K562 (cell line): ENCODE data around the gene HCRT. TPM values are rescaled to one million over a fixed set of nuclear protein-coding genes. Genes with fewer than 3 reads are reported as not detected.
A peak's percentile ranks its signal among the peaks of the same experiment; 100 is the strongest.

ENCODE experiments used
- ATF3 ChIP-seq, 2 experiments: fragments of 450-650 bp in 1 of 2; sonication (generic) in 1 of 2; formaldehyde crosslinking in 1 of 2; IDR thresholded peaks in 1 of 2; conservative IDR thresholded peaks in 1 of 2; 2 replicates each; pipeline versions ENCODE4 v1.6.1 to v1.8.1; 2016 to 2023; ENCODE audit warnings: mild to moderate bottlenecking in 2 of 2, moderate library complexity in 2 of 2, inconsistent platforms in 1 of 2, missing genetic modification reagents in 1 of 2
- CTBP1 ChIP-seq: fragments of 450-650 bp; IDR thresholded peaks from 2 replicates; pipeline ENCODE4 v1.6.1; 2016; ENCODE audit warnings: borderline replicate concordance
- E2F1 ChIP-seq: sonication (generic); formaldehyde crosslinking; IDR thresholded peaks from 2 replicates; pipeline ENCODE4 v1.8.1; 2023; ENCODE audit warnings: mild to moderate bottlenecking, missing genetic modification reagents, moderate library complexity
- FOXJ3 ChIP-seq: sonication (generic); formaldehyde crosslinking; IDR thresholded peaks from 2 replicates; pipeline ENCODE4 v1.4.0; 2020; ENCODE audit warnings: mild to moderate bottlenecking, missing genetic modification reagents
- FOXK2 ChIP-seq, 2 experiments: fragments of 450-650 bp; IDR thresholded peaks in 1 of 2; conservative IDR thresholded peaks in 1 of 2; 2 replicates each; pipeline ENCODE4 v1.6.1; 2016; ENCODE audit warnings: low read depth in 2 of 2, mild to moderate bottlenecking in 1 of 2
- HNRNPL ChIP-seq: fragments of 200-400 bp; formaldehyde crosslinking; IDR thresholded peaks from 2 replicates; pipeline ENCODE4 v1.6.1; 2017; ENCODE audit warnings: low read depth, mild to moderate bottlenecking, low read length
- MTA2 ChIP-seq: fragments of 450-650 bp; IDR thresholded peaks from 2 replicates; pipeline ENCODE4 v1.6.1; 2016; ENCODE audit warnings: low read depth
- MXD1 ChIP-seq: fragments of 250-450 bp; sonication (Bioruptor Pico); IDR thresholded peaks from 2 replicates; pipeline ENCODE4 v1.8.0; 2021; ENCODE audit warnings: borderline replicate concordance, mild to moderate bottlenecking, moderate library complexity; ENCODE audit not compliant: poor library complexity, severe bottlenecking
- NFIC ChIP-seq: fragments of 450-650 bp; IDR thresholded peaks from 2 replicates; pipeline ENCODE4 v1.6.1; 2017; ENCODE audit warnings: mild to moderate bottlenecking, inconsistent platforms
- POLR2G ChIP-seq: fragments of 200-400 bp; formaldehyde crosslinking; IDR thresholded peaks from 2 replicates; pipeline ENCODE4 v1.6.1; 2017; ENCODE audit warnings: low read depth, mild to moderate bottlenecking, antibody characterized with exemption, low read length, moderate library complexity
- RBM34 ChIP-seq: fragments of 200-400 bp; formaldehyde crosslinking; IDR thresholded peaks from 2 replicates; pipeline ENCODE4 v1.6.1; 2018; ENCODE audit warnings: low read length, borderline replicate concordance; ENCODE audit not compliant: insufficient read depth
- RNF2 ChIP-seq: sonication (generic); IDR thresholded peaks from 2 replicates; pipeline ENCODE4 v1.6.1; 2016
- SMARCA5 ChIP-seq: fragments of 450-650 bp; IDR thresholded peaks from 2 replicates; pipeline ENCODE4 v1.6.1; 2016
- STAG1 ChIP-seq: sonication (generic); formaldehyde crosslinking; IDR thresholded peaks from 2 replicates; pipeline ENCODE4 v1.5.0; 2020; ENCODE audit warnings: missing genetic modification reagents, borderline replicate concordance
- TAF7 ChIP-seq: fragments of 450-650 bp; IDR thresholded peaks from 2 replicates; pipeline ENCODE4 v1.6.1; 2016; ENCODE audit warnings: missing genetic modification characterization, missing compliant biosample characterization
- TEAD4 ChIP-seq, 2 experiments: sonication (generic) in 1 of 2; formaldehyde crosslinking in 1 of 2; IDR thresholded peaks; 2 replicates each; pipeline versions ENCODE4 v1.6.1 to v1.8.0; 2012 to 2022; ENCODE audit warnings: borderline replicate concordance in 1 of 2, inconsistent platforms in 1 of 2, low read length in 1 of 2, mild to moderate bottlenecking in 1 of 2, missing genetic modification reagents in 1 of 2
- THAP7 ChIP-seq: fragments of 250-450 bp; sonication (Bioruptor Pico); IDR thresholded peaks from 2 replicates; pipeline ENCODE4 v1.5.0; 2021
- ZBED1 ChIP-seq: IDR thresholded peaks from 2 replicates; pipeline ENCODE4 v1.6.1; 2014
- ZBTB33 ChIP-seq: sonication (generic); formaldehyde crosslinking; IDR thresholded peaks from 2 replicates; pipeline ENCODE4 v1.8.1; 2023; ENCODE audit warnings: mild to moderate bottlenecking, missing genetic modification reagents
- polyA plus RNA-seq, 8 experiments: library from polyadenylated mRNA; depleted of rRNA in 4 of 8; stranded (reverse) in 5 of 8; unstranded in 3 of 8; fragments of >200 nt; fragmentation: Nextera tagmentation in 2 of 8; fragmentation: Illumina TruSeq in 1 of 8; extraction: Ambion mirVana in 2 of 8; extraction: Trizol in 1 of 8; gene quantifications; 2 replicates each; pipeline versions ENCODE4 v1.2.1 to v1.2.3, GENCODE V29; 2011 to 2014; ENCODE audit warnings: inconsistent platforms in 1 of 8, missing spikeins in 1 of 8
- total RNA-seq, 7 experiments: library from RNA; depleted of rRNA in 6 of 7; stranded (reverse); fragments of >200 nt in 6 of 7; fragmentation: Illumina TruSeq in 2 of 7; extraction: Trizol in 2 of 7; gene quantifications; 2 replicates each; pipeline versions ENCODE4 v1.2.1 to v1.2.3, GENCODE V29; 2011 to 2021; ENCODE audit warnings: low replicate concordance in 1 of 7

Gene HCRT
- total and polyA plus RNA-seq, 9 of the 15 experiments (the other 6 are each of a cell fraction or from before 2014, with no cell fraction given), result not detected

GRCh38 chr17:42180922-42181850, 4.1 kb downstream of the HCRT start, which contains the start of gene KCNH4 (continued):
- TF ChIP-seq MXD1 (CRISPR knock-in tag) (peak; percentile 78), MTA2 (peak; percentile 49), RBM34 (0 out of 2 replicates have a peak, but pooled peaks have one; percentile 51), THAP7 (no peak), E2F1 (CRISPR knock-in tag) (peak; percentile 100), ZBTB33 (CRISPR knock-in tag) (no peak; the same call in 1 of the 2 replicates), TAF7 (no peak), POLR2G (0 out of 2 replicates have a peak, but pooled peaks have one; percentile 50), TEAD4 (IDR thresholded peaks at IDR 0.05; ENCODE audit: low read length) (peak; percentile 32), TEAD4 (CRISPR knock-in tag; IDR thresholded peaks at IDR 0.05; ENCODE audit: borderline replicate concordance) (0 out of 2 replicates have a peak, but pooled peaks have one; percentile 47), SMARCA5 (no peak), FOXJ3 (CRISPR knock-in tag) (no peak), ATF3 (IDR thresholded peaks at IDR 0.05) (no peak), ATF3 (CRISPR knock-in tag; conservative IDR thresholded peaks at IDR 0.05) (peak; percentile 95), NFIC (peak; percentile 46), ZBED1 (no peak), FOXK2 (conservative IDR thresholded peaks at IDR 0.05 in 1 of 2, IDR thresholded peaks at IDR 0.05 in 1 of 2; ENCODE audit: low read depth in 2 of 2) (peak; percentile 74 to 83), HNRNPL (no peak), STAG1 (peak; percentile 39; the same call in 1 of the 2 replicates), RNF2 (peak; percentile 77; the same call in 1 of the 2 replicates), CTBP1 (peak; percentile 64; the same call in 1 of the 2 replicates)
